Upper lobe of right lung (tissue), 1 donor: ENCODE results near the gene SPPL2B. TPM values are rescaled to one million over a fixed set of nuclear protein-coding genes. Genes with fewer than 3 reads are reported as not detected.

Experiments
- ATAC-seq: fragments of 200-7000 bp; cut with Tn5 transposase; one replicate; pipeline ENCODE4 v1.9.1; 2020; ENCODE audit warnings: mild to moderate bottlenecking, moderate library complexity
- DNase-seq: peaks from one replicate; pipeline ENCODE4 v3.0.0-alpha.2; 2020
- H3K27ac ChIP-seq: fragments of 200-600 bp; one replicate; pipeline ENCODE4 v1.8.0; 2022
- H3K27me3 ChIP-seq: fragments of 200-600 bp; one replicate; pipeline ENCODE4 v1.8.0; 2022; ENCODE audit warnings: mild to moderate bottlenecking
- H3K36me3 ChIP-seq: fragments of 200-600 bp; one replicate; pipeline ENCODE4 v1.8.0; 2022
- H3K4me1 ChIP-seq: fragments of 200-600 bp; one replicate; pipeline ENCODE4 v1.8.0; 2022
- H3K4me3 ChIP-seq: fragments of 200-600 bp; one replicate; pipeline ENCODE4 v1.8.0; 2022; ENCODE audit warnings: mild to moderate bottlenecking
- H3K9me3 ChIP-seq: fragments of 200-600 bp; one replicate; pipeline ENCODE4 v1.8.0; 2022
- CTCF ChIP-seq: fragments of 200-600 bp; IDR thresholded peaks from one replicate; pipeline ENCODE4 v1.8.0; 2022; ENCODE audit warnings: antibody characterized with exemption
- intact Hi-C: fragments of 100-400 bp; cut with DNase I; formaldehyde crosslinking; loops from one replicate; pipeline ENCODE4 v1.11.0; 2022
- total RNA-seq: library from RNA; stranded (reverse); fragmentation: NEBNext Ultra II Directional; extraction: Animal tissue kit (Norgen Biotek cat#: 25700); gene quantifications from one replicate; pipeline ENCODE4 v1.2.1, GENCODE V29; 2021
- donor health status: DM: no; HTN: yes; CAD: no; lungs with severe emphysema.

Gene SPPL2B
- total RNA-seq, 1 donor from 2014 or later = 50.9 TPM

GRCh38 chr19:2336528-2337328 is 8.2 kb downstream of the SPPL2B start:
- TF ChIP-seq CTCF = no peak
- Histone ChIP-seq H3K4me1 (peaks cover 5% of the 10 kb centered on the region), H3K9me3 (no peaks in the 10 kb centered on the region), H3K27me3 (no peaks in the 10 kb centered on the region), H3K36me3 (no peaks in the 10 kb centered on the region), H3K27ac (no peak overlapping the region), H3K4me3 (no peak overlapping the region)
- DNase-seq (no peak), ATAC-seq (no peak)
- intact Hi-C loops = no loop called here

- no peaks in the 10 kb centered on the region for H3K36me3 ChIP-seq
- H3K4me3 ChIP-seq = no peak overlapping the region
- intact Hi-C loops = no loop called here
- H3K9me3 ChIP-seq = no peaks in the 10 kb centered on the region
- no peak for TF ChIP-seq CTCF
- peaks cover 4% of the 10 kb centered on the region for H3K4me1 ChIP-seq
- no peaks in the 10 kb centered on the region for H3K27me3 ChIP-seq
- no peak for DNase-seq
- H3K27ac ChIP-seq = no peak overlapping the region
- ATAC-seq = no peak
Measured at GRCh38 chr19:2337329-2337707, 8.8 kb downstream of the SPPL2B start.

GRCh38 chr19:2338055-2338615 is 9.7 kb downstream of the SPPL2B start:
- no peak for TF ChIP-seq CTCF
- DNase-seq (no peak), ATAC-seq (no peak)
- no peaks in the 10 kb centered on the region for H3K36me3 ChIP-seq
- intact Hi-C loops = no loop called here
- H3K4me3 ChIP-seq = no peak overlapping the region
- no peaks in the 10 kb centered on the region for H3K9me3 ChIP-seq
- no peak overlapping the region for H3K27ac ChIP-seq
- no peaks in the 10 kb centered on the region for H3K27me3 ChIP-seq
- H3K4me1 ChIP-seq = no peaks in the 10 kb centered on the region

- ATAC-seq = no peak
Measured at GRCh38 chr19:2338751-2339643, 10.5 kb downstream of the SPPL2B start.

More at GRCh38 chr19:2338751-2339643, 10.5 kb downstream of the SPPL2B start:
- Histone ChIP-seq H3K27ac (no peak overlapping the region), H3K27me3 (no peaks in the 10 kb centered on the region), H3K4me1 (no peaks in the 10 kb centered on the region), H3K36me3 (no peaks in the 10 kb centered on the region), H3K4me3 (no peak overlapping the region), H3K9me3 (no peaks in the 10 kb centered on the region)
- no peak for DNase-seq
- intact Hi-C loops = no loop called here
- TF ChIP-seq CTCF = no peak
